SU-DHL-6 (cell line): Measurements from ENCODE around the gene PDE1C.

Experiments
- EZH2phosphoT487 ChIP-seq: fragments of 200-600 bp; sonication (generic), shearing (Covaris generic); conservative IDR thresholded peaks from 2 replicates; pipeline ENCODE4 v1.6.1; 2018; ENCODE audit warnings: mild to moderate bottlenecking, antibody characterized with exemption, low read length, moderate library complexity, mixed read lengths
- TF ChIP-seq, protein P1 (sequence below): fragments of 200-600 bp; sonication (generic); IDR thresholded peaks from one replicate; pipeline ENCODE4 v1.5.1; 2017; ENCODE audit warnings: antibody characterized with exemption, mild to moderate bottlenecking, low read length, moderate library complexity; ENCODE audit not compliant: insufficient read depth, poor library complexity, severe bottlenecking

DNA sequence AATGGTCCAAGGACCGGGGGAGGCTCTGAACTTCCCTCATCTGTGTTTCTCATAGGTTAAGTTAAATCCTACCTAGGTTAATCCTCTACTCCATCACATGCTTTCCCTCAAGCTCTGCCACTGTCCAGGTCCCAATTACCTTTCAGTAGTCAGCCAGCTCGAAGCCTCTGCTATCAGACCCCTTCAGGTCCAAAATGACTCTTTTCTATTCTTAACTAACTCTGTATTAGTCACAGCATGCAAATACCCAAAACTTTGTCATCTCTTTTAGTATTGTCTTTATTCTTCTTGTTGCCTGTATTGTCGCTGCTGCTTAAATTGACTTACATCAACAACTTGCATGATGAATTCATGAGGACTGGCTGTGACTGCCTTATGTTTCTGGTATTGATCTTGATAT is 367.9 kb downstream of the PDE1C start:
- TF ChIP-seq EZH2phosphoT487: no peak
- TF ChIP-seq, protein P1, sequence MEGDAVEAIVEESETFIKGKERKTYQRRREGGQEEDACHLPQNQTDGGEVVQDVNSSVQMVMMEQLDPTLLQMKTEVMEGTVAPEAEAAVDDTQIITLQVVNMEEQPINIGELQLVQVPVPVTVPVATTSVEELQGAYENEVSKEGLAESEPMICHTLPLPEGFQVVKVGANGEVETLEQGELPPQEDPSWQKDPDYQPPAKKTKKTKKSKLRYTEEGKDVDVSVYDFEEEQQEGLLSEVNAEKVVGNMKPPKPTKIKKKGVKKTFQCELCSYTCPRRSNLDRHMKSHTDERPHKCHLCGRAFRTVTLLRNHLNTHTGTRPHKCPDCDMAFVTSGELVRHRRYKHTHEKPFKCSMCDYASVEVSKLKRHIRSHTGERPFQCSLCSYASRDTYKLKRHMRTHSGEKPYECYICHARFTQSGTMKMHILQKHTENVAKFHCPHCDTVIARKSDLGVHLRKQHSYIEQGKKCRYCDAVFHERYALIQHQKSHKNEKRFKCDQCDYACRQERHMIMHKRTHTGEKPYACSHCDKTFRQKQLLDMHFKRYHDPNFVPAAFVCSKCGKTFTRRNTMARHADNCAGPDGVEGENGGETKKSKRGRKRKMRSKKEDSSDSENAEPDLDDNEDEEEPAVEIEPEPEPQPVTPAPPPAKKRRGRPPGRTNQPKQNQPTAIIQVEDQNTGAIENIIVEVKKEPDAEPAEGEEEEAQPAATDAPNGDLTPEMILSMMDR: no peak
